Measurements from ENCODE around the gene MYO1G.

GRCh38 chr7:44943631-44944030 is 35.2 kb downstream of the MYO1G start:
- no peak for TF ChIP-seq EZH2 (IDR thresholded peaks at IDR 0.05; ENCODE audit: borderline replicate concordance, low read length)
- TF ChIP-seq CTCF (conservative IDR thresholded peaks at IDR 0.05 in 1 of 2, IDR thresholded peaks at IDR 0.05 in 1 of 2; ENCODE audit: extremely low read depth in 1 of 2, insufficient read depth in 1 of 2, low read depth in 1 of 2, low read length in 2 of 2) = no peak

Measured in mammary epithelial cell (primary cell).